Parathyroid adenoma (tissue), 2 donors: ENCODE data around the gene PBX2.
"Not testable (repeated sequence)": the region's sequence is repeated elsewhere in the genome, so short reads cannot be mapped to it uniquely, and the experiment has no call there.

Experiments used
- H2AFZ ChIP-seq: fragments of 300-600 bp; sonication (generic); one replicate; pipeline ENCODE4 v1.7.0; 2017; ENCODE audit warnings: antibody characterized with exemption, mild to moderate bottlenecking
- H3K27ac ChIP-seq: fragments of 300-600 bp; sonication (generic); one replicate; pipeline ENCODE4 v1.7.0; 2017
- H3K27me3 ChIP-seq: fragments of 300-600 bp; sonication (generic); one replicate; pipeline ENCODE4 v1.7.0; 2017; ENCODE audit warnings: low read length; ENCODE audit not compliant: control insufficient read depth, insufficient read depth
- H3K36me3 ChIP-seq: fragments of 300-600 bp; sonication (generic); one replicate; pipeline ENCODE4 v1.7.0; 2017; ENCODE audit warnings: low read length; ENCODE audit not compliant: control insufficient read depth, insufficient read depth
- H3K4me1 ChIP-seq: fragments of 300-600 bp; sonication (generic); one replicate; pipeline ENCODE4 v1.7.0; 2017; ENCODE audit warnings: control low read depth
- H3K4me2 ChIP-seq: fragments of 300-600 bp; sonication (generic); one replicate; pipeline ENCODE4 v1.7.0; 2017; ENCODE audit warnings: low read length
- H3K4me3 ChIP-seq: fragments of 300-600 bp; sonication (generic); one replicate; pipeline ENCODE4 v1.7.0; 2017; ENCODE audit warnings: low read depth, low read length
- H3K79me2 ChIP-seq: fragments of 300-600 bp; sonication (generic); one replicate; pipeline ENCODE4 v1.7.0; 2017; ENCODE audit warnings: control low read depth
- H3K9ac ChIP-seq: fragments of 300-600 bp; sonication (generic); one replicate; pipeline ENCODE4 v1.7.0; 2017; ENCODE audit warnings: mild to moderate bottlenecking
- H3K9me3 ChIP-seq: fragments of 300-600 bp; sonication (generic); one replicate; pipeline ENCODE4 v1.7.0; 2017; ENCODE audit warnings: low read length; ENCODE audit not compliant: control insufficient read depth
- TF ChIP-seq, protein P1 (sequence below): fragments of 300-600 bp; sonication (generic); IDR thresholded peaks from one replicate; pipeline ENCODE4 v1.7.0; 2017; ENCODE audit warnings: antibody characterized with exemption, mild to moderate bottlenecking
- donor health status: primary hyperparathyroidism.

Gene PBX2

GRCh38 chr6:32188381-32189068 is 1.5 kb downstream of the PBX2 start:
- Histone ChIP-seq H3K4me2 (peak overlapping the region; percentile 84), H3K27ac (peak overlapping the region; percentile 85), H3K9me3 (no peaks in the 10 kb centered on the region), H3K9ac (peak overlapping the region; percentile 42), H3K4me3 (peak overlapping the region; percentile 72), H3K27me3 (no peaks in the 10 kb centered on the region), H3K79me2 (peaks cover 4% of the 10 kb centered on the region), H3K4me1 (peaks cover 7% of the 10 kb centered on the region), H2AFZ (no peak overlapping the region), H3K36me3 (no peaks in the 10 kb centered on the region)
- TF ChIP-seq, protein P1, sequence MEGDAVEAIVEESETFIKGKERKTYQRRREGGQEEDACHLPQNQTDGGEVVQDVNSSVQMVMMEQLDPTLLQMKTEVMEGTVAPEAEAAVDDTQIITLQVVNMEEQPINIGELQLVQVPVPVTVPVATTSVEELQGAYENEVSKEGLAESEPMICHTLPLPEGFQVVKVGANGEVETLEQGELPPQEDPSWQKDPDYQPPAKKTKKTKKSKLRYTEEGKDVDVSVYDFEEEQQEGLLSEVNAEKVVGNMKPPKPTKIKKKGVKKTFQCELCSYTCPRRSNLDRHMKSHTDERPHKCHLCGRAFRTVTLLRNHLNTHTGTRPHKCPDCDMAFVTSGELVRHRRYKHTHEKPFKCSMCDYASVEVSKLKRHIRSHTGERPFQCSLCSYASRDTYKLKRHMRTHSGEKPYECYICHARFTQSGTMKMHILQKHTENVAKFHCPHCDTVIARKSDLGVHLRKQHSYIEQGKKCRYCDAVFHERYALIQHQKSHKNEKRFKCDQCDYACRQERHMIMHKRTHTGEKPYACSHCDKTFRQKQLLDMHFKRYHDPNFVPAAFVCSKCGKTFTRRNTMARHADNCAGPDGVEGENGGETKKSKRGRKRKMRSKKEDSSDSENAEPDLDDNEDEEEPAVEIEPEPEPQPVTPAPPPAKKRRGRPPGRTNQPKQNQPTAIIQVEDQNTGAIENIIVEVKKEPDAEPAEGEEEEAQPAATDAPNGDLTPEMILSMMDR: no peak

DNA sequence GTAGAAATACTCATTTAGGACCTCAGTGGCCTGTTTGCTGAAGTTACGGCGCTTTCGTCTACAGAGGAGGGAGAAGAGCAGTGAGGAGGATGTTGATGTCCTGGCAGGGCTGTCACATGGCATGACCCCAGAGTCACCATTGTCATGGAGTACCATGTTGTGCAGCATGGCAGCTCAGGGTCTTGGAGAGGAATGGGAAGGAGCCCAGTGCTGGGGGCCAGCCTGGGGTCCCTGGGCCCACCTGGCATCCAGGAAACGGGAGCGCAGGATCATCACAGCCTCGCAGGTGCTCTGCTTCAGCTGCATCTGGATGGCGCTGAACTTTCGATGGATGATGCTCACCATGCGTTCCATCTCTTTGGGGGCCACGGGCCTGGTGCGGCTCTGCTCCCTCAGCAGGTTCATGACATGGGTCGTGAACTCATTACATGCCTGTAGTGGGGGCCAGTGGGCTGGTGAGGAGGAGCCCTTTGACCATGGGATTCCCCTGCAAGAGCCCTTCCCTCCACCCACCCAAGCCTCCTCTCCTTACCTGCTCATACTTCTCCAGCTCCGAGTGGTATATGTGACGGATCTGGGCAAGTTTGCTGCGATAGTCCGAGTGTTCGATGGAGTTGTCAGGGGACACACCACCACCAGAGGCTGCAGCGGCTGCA is 2.1 kb downstream of the PBX2 start:
- not testable (repeated sequence) for H3K4me2 ChIP-seq, H3K9ac ChIP-seq, H3K4me1 ChIP-seq, H3K36me3 ChIP-seq, H3K27me3 ChIP-seq, H3K4me3 ChIP-seq, H3K79me2 ChIP-seq, H2AFZ ChIP-seq, H3K9me3 ChIP-seq
- H3K27ac ChIP-seq: peak overlapping the region; percentile 85

DNA sequence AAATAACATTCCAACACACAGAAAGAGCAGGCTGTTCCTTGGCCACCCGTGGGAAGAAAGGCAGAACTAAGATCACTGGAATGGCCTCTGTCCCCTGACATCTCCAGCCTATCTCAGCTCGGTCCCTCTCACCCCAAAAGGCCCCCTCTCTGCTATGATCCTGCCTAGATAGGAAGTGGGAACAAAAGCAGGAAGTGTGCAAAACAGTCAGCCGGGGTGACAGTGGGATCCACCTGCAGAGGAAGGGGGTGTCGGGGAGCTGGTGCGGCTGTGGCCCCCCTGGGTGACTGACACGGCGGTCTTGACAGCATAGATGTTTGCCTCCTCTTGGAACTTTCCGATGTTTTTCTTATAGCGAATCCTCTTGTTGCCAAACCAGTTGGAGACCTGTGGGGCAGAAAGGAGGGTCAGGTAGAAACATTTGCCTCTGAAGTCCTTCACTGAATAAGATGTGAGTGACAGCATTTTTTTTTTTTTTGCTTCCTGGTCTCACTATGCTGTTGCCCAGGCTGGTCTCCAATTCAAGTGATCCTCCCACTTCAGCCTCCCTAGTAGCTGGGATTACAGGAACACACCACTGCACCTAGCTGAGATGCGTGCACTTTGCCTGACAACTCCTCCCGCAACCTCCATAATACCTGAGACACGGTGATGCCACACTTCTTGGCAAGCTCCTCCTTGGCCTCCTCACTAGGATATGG is 2.8 kb downstream of the PBX2 start:
- Histone ChIP-seq H3K4me2 (no peak overlapping the region), H3K4me3 (no peak overlapping the region), H3K9me3 (no peaks in the 10 kb centered on the region), H3K79me2 (peaks cover 4% of the 10 kb centered on the region), H2AFZ (no peak overlapping the region), H3K27ac (peak overlapping the region; percentile 52), H3K4me1 (peaks cover 7% of the 10 kb centered on the region), H3K36me3 (no peaks in the 10 kb centered on the region), H3K9ac (no peak overlapping the region), H3K27me3 (no peaks in the 10 kb centered on the region)
- TF ChIP-seq, protein P1: no peak

DNA sequence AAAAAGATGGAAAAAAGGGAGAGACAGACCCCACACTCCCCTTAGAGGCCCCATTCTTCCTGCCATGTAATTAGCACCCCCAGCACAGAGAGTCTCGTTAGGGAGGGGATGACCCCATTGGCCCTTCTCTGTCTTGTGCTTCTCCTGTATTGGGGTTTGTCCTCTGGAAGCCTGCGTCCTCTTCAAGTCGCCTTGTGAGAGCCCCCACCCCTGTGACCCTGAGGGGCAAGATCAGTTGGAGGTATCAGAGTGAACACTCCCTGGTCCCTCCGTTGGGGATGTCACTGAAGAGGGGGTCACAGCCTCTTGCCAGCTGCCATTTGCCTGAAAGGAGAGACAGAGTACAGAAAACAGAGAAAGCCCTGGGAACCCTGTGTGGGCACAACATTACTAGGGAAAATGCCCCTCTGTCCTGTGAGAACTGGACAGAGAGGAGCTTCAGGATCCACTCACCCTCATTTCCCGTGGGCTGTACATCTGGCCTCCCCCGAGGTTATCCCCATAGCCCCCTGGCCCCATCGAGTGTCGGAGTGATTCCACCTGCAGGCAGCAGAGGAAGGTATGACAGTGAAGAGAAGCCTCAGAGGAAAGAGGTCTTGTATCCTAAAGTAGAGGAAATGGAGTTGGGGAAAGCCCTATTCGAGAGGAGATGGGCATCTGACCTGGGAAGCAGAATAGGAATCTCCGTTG is 3.7 kb downstream of the PBX2 start:
- not testable (repeated sequence) for H3K4me3 ChIP-seq, H3K9me3 ChIP-seq, H2AFZ ChIP-seq, H3K4me2 ChIP-seq, H3K9ac ChIP-seq, H3K4me1 ChIP-seq, H3K27me3 ChIP-seq, H3K36me3 ChIP-seq, H3K79me2 ChIP-seq
- H3K27ac ChIP-seq: peak overlapping the region; percentile 52

GRCh38 chr6:32185681-32186131 is 4.3 kb downstream of the PBX2 start:
- H3K36me3 ChIP-seq, H2AFZ ChIP-seq, H3K9me3 ChIP-seq, H3K4me1 ChIP-seq, H3K27me3 ChIP-seq, H3K4me2 ChIP-seq, H3K79me2 ChIP-seq, H3K9ac ChIP-seq: not testable (repeated sequence)
- Histone ChIP-seq H3K27ac (peak overlapping the region; percentile 52), H3K4me3 (peak overlapping the region; percentile 34)
